K562 (cell line): Measurements from ENCODE around the gene PSMD1. TPM values are rescaled to one million over a fixed set of nuclear protein-coding genes. Genes with fewer than 3 reads are reported as not detected.

ENCODE experiments used
- ATAC-seq: fragments of 200-7000 bp; cut with Tn5 transposase; 3 replicates; pipeline ENCODE4 v1.9.1; 2020; ENCODE audit warnings: moderate library complexity
- BruUV-seq: library from RNA; stranded (reverse); fragments of 400-500 nt; replicated peaks from 2 replicates; lab custom pipeline; 2021; lab: Mats Ljungman, UMichigan
- CTCF ChIA-PET: fragments of 300-600 bp; formaldehyde crosslinking; extraction: SDS; loops from one replicate; lab custom pipeline; 2021; ENCODE audit warnings: low intra/inter-chr PET ratio; lab: Yijun Ruan, JAX
- POLR2A ChIA-PET: fragments of 300-600, 350-650 bp; sonication (Branson Sonifier 250); formaldehyde crosslinking; extraction: SDS; loops from one replicate; lab custom pipeline; 2021; ENCODE audit warnings: antibody characterized with exemption, inconsistent platforms; lab: Yijun Ruan, JAX
- DNase-seq, 4 experiments: peaks; one replicate each; pipeline versions ENCODE4 v3.0.0 to v3.0.0-alpha.2; 2011 to 2018; ENCODE audit warnings: low spot score in 3 of 4, mixed read lengths in 3 of 4; ENCODE audit errors: extremely low read depth in 1 of 4
- FAIRE-seq: peaks from 2 replicates; lab custom pipeline; 2011; peaks lifted over from hg19 to GRCh38; lab: Jason Lieb, UNC
- H2AFZ ChIP-seq: 2 replicates; pipeline ENCODE4 v1.6.0; 2011; ENCODE audit warnings: low read depth, low read length, control low read depth, inconsistent platforms
- H3K27ac ChIP-seq: fragments of 200-600 bp; 3 replicates; pipeline ENCODE4 v1.8.0; 2011; ENCODE audit warnings: low read depth, mild to moderate bottlenecking, control low read depth, inconsistent platforms, low read length, moderate library complexity, mixed read lengths; ENCODE audit errors: extremely low read depth
- H3K27me3 ChIP-seq, 2 experiments: fragments of 300-600 bp in 1 of 2; 2 replicates in 1 of 2; 3 replicates in 1 of 2; pipeline versions ENCODE4 v1.6.0 to v1.8.0; 2011; ENCODE audit warnings: inconsistent platforms in 2 of 2, low read length in 2 of 2, mild to moderate bottlenecking in 1 of 2, mixed read lengths in 1 of 2, moderate library complexity in 1 of 2; ENCODE audit not compliant: control insufficient read depth in 2 of 2, insufficient read depth in 2 of 2
- H3K36me3 ChIP-seq: fragments of 300-600 bp; 3 replicates; pipeline ENCODE4 v1.8.0; 2011; ENCODE audit warnings: mild to moderate bottlenecking, low read length, inconsistent platforms; ENCODE audit not compliant: control insufficient read depth, insufficient read depth
- H3K4me1 ChIP-seq, 2 experiments: fragments of 200-600 bp in 1 of 2; replicated peaks in 1 of 2; 2 replicates in 1 of 2; 3 replicates in 1 of 2; pipeline versions ENCODE4 v1.5.1 to v1.8.0; 2011; ENCODE audit warnings: inconsistent platforms in 2 of 2, low read length in 2 of 2, mild to moderate bottlenecking in 1 of 2, mixed read lengths in 1 of 2, moderate library complexity in 1 of 2; ENCODE audit not compliant: control insufficient read depth in 2 of 2, insufficient read depth in 2 of 2
- H3K4me2 ChIP-seq: 2 replicates; pipeline ENCODE4 v1.6.1; 2011; ENCODE audit warnings: low read length, control low read depth, inconsistent platforms, mixed read lengths; ENCODE audit not compliant: insufficient read depth
- H3K4me3 ChIP-seq: fragments of 200-600 bp; sonication (generic), shearing (Covaris generic); 2 replicates; pipeline ENCODE4 v1.5.1; 2016; ENCODE audit warnings: control low read depth, inconsistent platforms
- H3K79me2 ChIP-seq: fragments of 200-600 bp; 3 replicates; pipeline ENCODE4 v1.8.0; 2011; ENCODE audit warnings: low read length, inconsistent platforms; ENCODE audit not compliant: control insufficient read depth, insufficient read depth
- H3K9ac ChIP-seq, 2 experiments: 2 replicates each; pipeline versions ENCODE4 v1.6.0 to v1.6.1; 2011; ENCODE audit warnings: low read depth in 2 of 2, low read length in 2 of 2, control low read depth in 1 of 2, inconsistent platforms in 1 of 2, mild to moderate bottlenecking in 1 of 2, mixed read lengths in 1 of 2; ENCODE audit not compliant: insufficient read depth in 1 of 2
- H3K9me1 ChIP-seq: one replicate; pipeline ENCODE4 v1.6.0; 2011; ENCODE audit warnings: inconsistent platforms, mild to moderate bottlenecking, low read length, moderate library complexity; ENCODE audit not compliant: control insufficient read depth, insufficient read depth
- H3K9me3 ChIP-seq: replicated peaks from 2 replicates; pipeline ENCODE4 v1.5.1; 2011; ENCODE audit warnings: low read depth, low read length, inconsistent platforms; ENCODE audit not compliant: control insufficient read depth, insufficient read depth
- H4K20me1 ChIP-seq: replicated peaks from 2 replicates; pipeline ENCODE4 v1.6.1; 2011; ENCODE audit warnings: low read length, inconsistent platforms, mixed read lengths; ENCODE audit not compliant: control insufficient read depth, insufficient read depth
- E2F3 ChIP-seq: fragments of 250-450 bp; sonication (Bioruptor Pico); IDR thresholded peaks from 2 replicates; pipeline ENCODE4 v1.4.0; 2020; ENCODE audit warnings: mild to moderate bottlenecking
- PTTG1 ChIP-seq: fragments of 450-650 bp; IDR thresholded peaks from 2 replicates; pipeline ENCODE4 v1.6.1; 2016; ENCODE audit warnings: low read depth, mild to moderate bottlenecking, missing genetic modification characterization, missing compliant biosample characterization
- RCOR1 ChIP-seq, 2 experiments: IDR thresholded peaks; 2 replicates each; pipeline ENCODE4 v1.6.1; 2012; ENCODE audit warnings: low read depth in 2 of 2, low read length in 2 of 2, borderline replicate concordance in 1 of 2, improper control_type of control experiment in 1 of 2
- RNF2 ChIP-seq: sonication (generic); IDR thresholded peaks from 2 replicates; pipeline ENCODE4 v1.6.1; 2016
- SLC30A9 ChIP-seq: fragments of 250-450 bp; sonication (Bioruptor Pico); IDR thresholded peaks from 2 replicates; pipeline ENCODE4 v1.8.0; 2022; ENCODE audit warnings: mild to moderate bottlenecking, moderate library complexity
- ZNF174 ChIP-seq: fragments of 250-450 bp; sonication (Bioruptor Pico); IDR thresholded peaks from 2 replicates; pipeline ENCODE4 v1.4.0; 2020; ENCODE audit warnings: mild to moderate bottlenecking
- ZNF347 ChIP-seq: fragments of 450-650 bp; formaldehyde crosslinking; IDR thresholded peaks from 2 replicates; pipeline ENCODE4 v1.4.0; 2020; ENCODE audit warnings: low read depth, mild to moderate bottlenecking, moderate library complexity
- ZNF436 ChIP-seq: fragments of 250-450, 450-650 bp; sonication (Bioruptor Pico); formaldehyde crosslinking; IDR thresholded peaks from 2 replicates; pipeline ENCODE4 v1.7.0; 2020; ENCODE audit warnings: mild to moderate bottlenecking
- WGBS: fragments of 100-300 bp; shearing (Covaris generic); methylation state at CpG from one replicate; pipeline ENCODE4 v1.1.6; 2016; ENCODE audit warnings: low coverage, mixed read lengths; ENCODE audit not compliant: insufficient coverage; ENCODE audit errors: missing lambda C conversion rate; 5-methylcytosine and 5-hydroxymethylcytosine counted together
- in situ Hi-C: fragments of 300-500 bp; cut with MboI; formaldehyde crosslinking; loops from 4 replicates; pipeline ENCODE4 v1.15.0; 2018; ENCODE audit warnings: inconsistent platforms, mixed read lengths
- intact Hi-C: fragments of 100-400 bp; cut with micrococcal nuclease; formaldehyde crosslinking; loops from 2 replicates; pipeline ENCODE4 v1.14.2; 2022
- polyA plus RNA-seq, 8 experiments: library from polyadenylated mRNA; depleted of rRNA in 4 of 8; stranded (reverse) in 5 of 8; unstranded in 3 of 8; fragments of >200 nt; fragmentation: Nextera tagmentation in 2 of 8; fragmentation: Illumina TruSeq in 1 of 8; extraction: Ambion mirVana in 2 of 8; extraction: Trizol in 1 of 8; gene quantifications; 2 replicates each; pipeline versions ENCODE4 v1.2.1 to v1.2.3, GENCODE V29; 2011 to 2014; ENCODE audit warnings: inconsistent platforms in 1 of 8, missing spikeins in 1 of 8
- total RNA-seq, 7 experiments: library from RNA; depleted of rRNA in 6 of 7; stranded (reverse); fragments of >200 nt in 6 of 7; fragmentation: Illumina TruSeq in 2 of 7; extraction: Trizol in 2 of 7; gene quantifications; 2 replicates each; pipeline versions ENCODE4 v1.2.1 to v1.2.3, GENCODE V29; 2011 to 2021; ENCODE audit warnings: low replicate concordance in 1 of 7
- TF ChIP-seq, protein P1 (sequence below): fragments of 450-650 bp; IDR thresholded peaks from 2 replicates; pipeline ENCODE4 v1.6.1; 2016; ENCODE audit warnings: mild to moderate bottlenecking, moderate library complexity

PSMD1 gene
- total and polyA plus RNA-seq, 9 of the 15 experiments (the other 6 are each of a cell fraction or from before 2014, with no cell fraction given) = 100 to 257 (median 147) TPM

DNA sequence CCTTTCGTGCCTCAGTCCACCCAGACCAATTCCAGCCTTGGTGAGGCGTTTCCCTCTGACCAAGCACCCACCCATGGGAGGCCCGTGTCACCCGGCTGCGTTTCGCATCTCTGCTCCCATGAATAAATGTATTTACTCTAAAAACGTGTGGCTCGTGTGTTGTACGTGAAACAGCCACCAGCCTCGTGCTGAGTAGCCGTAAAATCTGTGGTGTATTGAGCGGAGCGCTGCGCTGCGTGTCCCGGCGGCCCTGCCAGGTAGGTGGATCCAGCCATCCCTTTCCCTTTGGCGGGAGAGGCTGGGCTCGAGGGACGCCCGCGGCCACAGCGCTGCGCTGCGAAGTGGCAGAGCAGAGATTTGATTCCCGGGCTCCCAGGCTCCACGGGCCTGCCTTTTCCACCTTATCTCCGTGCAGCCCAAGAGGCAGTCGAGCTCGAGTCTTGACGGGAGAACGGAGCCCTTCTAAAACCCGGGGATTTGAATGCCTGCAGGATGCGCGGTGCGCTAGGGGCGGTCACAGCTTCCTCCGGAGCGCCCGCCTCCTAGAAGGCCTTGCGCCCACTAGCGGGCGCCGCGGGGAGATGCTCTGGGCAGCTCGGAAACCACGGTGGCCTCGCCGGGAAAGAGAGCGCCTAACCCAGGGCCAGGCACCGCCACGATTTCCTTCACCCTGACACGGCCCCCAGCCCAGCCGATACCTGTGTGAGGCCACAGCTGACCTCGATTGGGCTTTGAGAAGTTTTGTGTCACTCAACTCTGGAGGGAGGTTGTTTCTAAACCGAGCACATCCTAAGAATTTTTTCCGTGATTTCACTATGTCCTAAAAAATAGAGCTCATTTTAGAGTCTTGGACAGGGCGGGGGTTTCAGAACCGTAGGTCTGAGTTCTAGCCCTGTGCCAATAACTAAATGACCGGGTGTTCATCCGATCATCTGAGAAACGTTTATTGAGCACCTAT, 3.9 kb upstream of the PSMD1 start:
- CTCF ChIA-PET = interaction anchor here (0.6 to 0.7 kb wide), 2 partner anchors 229 to 258 kb away, joined by 3 read pairs; no protein-coding TSS in a partner anchor
- H3K36me3 ChIP-seq = no peaks in the 10 kb centered on the region
- no peak for FAIRE-seq
- in situ Hi-C loops = no loop called here
- no peaks in the 10 kb centered on the region for H3K9me1 ChIP-seq
- intact Hi-C loops = loop anchor here (10.0 kb wide), 1 partner anchor 148 kb away; no protein-coding TSS in a partner anchor
- peak overlapping the region; percentile 86 for H2AFZ ChIP-seq
- peak; percentile 86 for ATAC-seq
- no TSS peak for BruUV-seq
- peak overlapping the region in 1 of 2 experiments; percentile 77; a peak in 1 of 4 replicates for H3K9ac ChIP-seq
- H4K20me1 ChIP-seq = no peaks in the 10 kb centered on the region
- H3K4me3 ChIP-seq = peak overlapping the region; percentile 41
- no peak overlapping the region for H3K27ac ChIP-seq
- peak; percentile 65 to 85 (median 69) for DNase-seq
- H3K4me2 ChIP-seq = peak overlapping the region; percentile 66
- POLR2A ChIA-PET = interaction anchor here (0.7 to 1.6 kb wide), 2 partner anchors 412 to 423 kb away, joined by 3 to 4 read pairs; partner anchors contain the start of gene NCL
- peaks cover 11% of the 10 kb centered on the region for H3K79me2 ChIP-seq
- H3K27me3 ChIP-seq = peaks cover 0 to 9% of the 10 kb centered on the region in 2 experiments; a peak in 2 of 5 replicates
- H3K9me3 ChIP-seq = no peaks in the 10 kb centered on the region
- 20% methylated on average over 34 of the region's 62 CpGs for WGBS
- H3K4me1 ChIP-seq = peaks cover 0 to 11% of the 10 kb centered on the region in 2 experiments; a peak in 2 of 5 replicates
- no peak for TF ChIP-seq ZNF174
- no peak for TF ChIP-seq RNF2
- no peak for TF ChIP-seq ZNF347 (CRISPR knock-in tag)
- no peak for TF ChIP-seq ZNF436 (CRISPR knock-in tag)
- TF ChIP-seq E2F3 = peak; percentile 29; the same call in 1 of the 2 replicates
- TF ChIP-seq, protein P1, sequence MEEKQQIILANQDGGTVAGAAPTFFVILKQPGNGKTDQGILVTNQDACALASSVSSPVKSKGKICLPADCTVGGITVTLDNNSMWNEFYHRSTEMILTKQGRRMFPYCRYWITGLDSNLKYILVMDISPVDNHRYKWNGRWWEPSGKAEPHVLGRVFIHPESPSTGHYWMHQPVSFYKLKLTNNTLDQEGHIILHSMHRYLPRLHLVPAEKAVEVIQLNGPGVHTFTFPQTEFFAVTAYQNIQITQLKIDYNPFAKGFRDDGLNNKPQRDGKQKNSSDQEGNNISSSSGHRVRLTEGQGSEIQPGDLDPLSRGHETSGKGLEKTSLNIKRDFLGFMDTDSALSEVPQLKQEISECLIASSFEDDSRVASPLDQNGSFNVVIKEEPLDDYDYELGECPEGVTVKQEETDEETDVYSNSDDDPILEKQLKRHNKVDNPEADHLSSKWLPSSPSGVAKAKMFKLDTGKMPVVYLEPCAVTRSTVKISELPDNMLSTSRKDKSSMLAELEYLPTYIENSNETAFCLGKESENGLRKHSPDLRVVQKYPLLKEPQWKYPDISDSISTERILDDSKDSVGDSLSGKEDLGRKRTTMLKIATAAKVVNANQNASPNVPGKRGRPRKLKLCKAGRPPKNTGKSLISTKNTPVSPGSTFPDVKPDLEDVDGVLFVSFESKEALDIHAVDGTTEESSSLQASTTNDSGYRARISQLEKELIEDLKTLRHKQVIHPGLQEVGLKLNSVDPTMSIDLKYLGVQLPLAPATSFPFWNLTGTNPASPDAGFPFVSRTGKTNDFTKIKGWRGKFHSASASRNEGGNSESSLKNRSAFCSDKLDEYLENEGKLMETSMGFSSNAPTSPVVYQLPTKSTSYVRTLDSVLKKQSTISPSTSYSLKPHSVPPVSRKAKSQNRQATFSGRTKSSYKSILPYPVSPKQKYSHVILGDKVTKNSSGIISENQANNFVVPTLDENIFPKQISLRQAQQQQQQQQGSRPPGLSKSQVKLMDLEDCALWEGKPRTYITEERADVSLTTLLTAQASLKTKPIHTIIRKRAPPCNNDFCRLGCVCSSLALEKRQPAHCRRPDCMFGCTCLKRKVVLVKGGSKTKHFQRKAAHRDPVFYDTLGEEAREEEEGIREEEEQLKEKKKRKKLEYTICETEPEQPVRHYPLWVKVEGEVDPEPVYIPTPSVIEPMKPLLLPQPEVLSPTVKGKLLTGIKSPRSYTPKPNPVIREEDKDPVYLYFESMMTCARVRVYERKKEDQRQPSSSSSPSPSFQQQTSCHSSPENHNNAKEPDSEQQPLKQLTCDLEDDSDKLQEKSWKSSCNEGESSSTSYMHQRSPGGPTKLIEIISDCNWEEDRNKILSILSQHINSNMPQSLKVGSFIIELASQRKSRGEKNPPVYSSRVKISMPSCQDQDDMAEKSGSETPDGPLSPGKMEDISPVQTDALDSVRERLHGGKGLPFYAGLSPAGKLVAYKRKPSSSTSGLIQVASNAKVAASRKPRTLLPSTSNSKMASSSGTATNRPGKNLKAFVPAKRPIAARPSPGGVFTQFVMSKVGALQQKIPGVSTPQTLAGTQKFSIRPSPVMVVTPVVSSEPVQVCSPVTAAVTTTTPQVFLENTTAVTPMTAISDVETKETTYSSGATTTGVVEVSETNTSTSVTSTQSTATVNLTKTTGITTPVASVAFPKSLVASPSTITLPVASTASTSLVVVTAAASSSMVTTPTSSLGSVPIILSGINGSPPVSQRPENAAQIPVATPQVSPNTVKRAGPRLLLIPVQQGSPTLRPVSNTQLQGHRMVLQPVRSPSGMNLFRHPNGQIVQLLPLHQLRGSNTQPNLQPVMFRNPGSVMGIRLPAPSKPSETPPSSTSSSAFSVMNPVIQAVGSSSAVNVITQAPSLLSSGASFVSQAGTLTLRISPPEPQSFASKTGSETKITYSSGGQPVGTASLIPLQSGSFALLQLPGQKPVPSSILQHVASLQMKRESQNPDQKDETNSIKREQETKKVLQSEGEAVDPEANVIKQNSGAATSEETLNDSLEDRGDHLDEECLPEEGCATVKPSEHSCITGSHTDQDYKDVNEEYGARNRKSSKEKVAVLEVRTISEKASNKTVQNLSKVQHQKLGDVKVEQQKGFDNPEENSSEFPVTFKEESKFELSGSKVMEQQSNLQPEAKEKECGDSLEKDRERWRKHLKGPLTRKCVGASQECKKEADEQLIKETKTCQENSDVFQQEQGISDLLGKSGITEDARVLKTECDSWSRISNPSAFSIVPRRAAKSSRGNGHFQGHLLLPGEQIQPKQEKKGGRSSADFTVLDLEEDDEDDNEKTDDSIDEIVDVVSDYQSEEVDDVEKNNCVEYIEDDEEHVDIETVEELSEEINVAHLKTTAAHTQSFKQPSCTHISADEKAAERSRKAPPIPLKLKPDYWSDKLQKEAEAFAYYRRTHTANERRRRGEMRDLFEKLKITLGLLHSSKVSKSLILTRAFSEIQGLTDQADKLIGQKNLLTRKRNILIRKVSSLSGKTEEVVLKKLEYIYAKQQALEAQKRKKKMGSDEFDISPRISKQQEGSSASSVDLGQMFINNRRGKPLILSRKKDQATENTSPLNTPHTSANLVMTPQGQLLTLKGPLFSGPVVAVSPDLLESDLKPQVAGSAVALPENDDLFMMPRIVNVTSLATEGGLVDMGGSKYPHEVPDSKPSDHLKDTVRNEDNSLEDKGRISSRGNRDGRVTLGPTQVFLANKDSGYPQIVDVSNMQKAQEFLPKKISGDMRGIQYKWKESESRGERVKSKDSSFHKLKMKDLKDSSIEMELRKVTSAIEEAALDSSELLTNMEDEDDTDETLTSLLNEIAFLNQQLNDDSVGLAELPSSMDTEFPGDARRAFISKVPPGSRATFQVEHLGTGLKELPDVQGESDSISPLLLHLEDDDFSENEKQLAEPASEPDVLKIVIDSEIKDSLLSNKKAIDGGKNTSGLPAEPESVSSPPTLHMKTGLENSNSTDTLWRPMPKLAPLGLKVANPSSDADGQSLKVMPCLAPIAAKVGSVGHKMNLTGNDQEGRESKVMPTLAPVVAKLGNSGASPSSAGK = peak; percentile 78
- TF ChIP-seq SLC30A9 = no peak
- peak in 1 of 2 experiments; percentile 51; a peak in 1 of 4 replicates for TF ChIP-seq RCOR1 (IDR thresholded peaks at IDR 0.05; ENCODE audit: borderline replicate concordance in 1 of 2, low read depth in 2 of 2, low read length in 2 of 2)
- TF ChIP-seq PTTG1 (tag) = no peak
